RWPE2 (cell line): ENCODE results near the gene ATP5PB.

Experiments
- ATAC-seq: fragments of 200-7000 bp; cut with Tn5 transposase; 3 replicates; pipeline ENCODE4 v1.9.1; 2021; ENCODE audit warnings: low read depth
- DNase-seq: peaks from one replicate; pipeline ENCODE4 v3.0.0-alpha.2; 2020; ENCODE audit warnings: low spot score
- H3K27ac ChIP-seq: fragments of 450-650 bp; 2 replicates; pipeline ENCODE4 v1.5.1; 2017; ENCODE audit warnings: mild to moderate bottlenecking; ENCODE audit not compliant: poor library complexity, severe bottlenecking
- H3K27me3 ChIP-seq: fragments of 250-450 bp; sonication (Bioruptor Pico); 2 replicates; pipeline ENCODE4 v1.5.1; 2021; ENCODE audit warnings: mild to moderate bottlenecking, moderate library complexity; ENCODE audit not compliant: insufficient read depth, poor library complexity, severe bottlenecking
- H3K36me3 ChIP-seq: fragments of 250-450 bp; sonication (Bioruptor Pico); 2 replicates; pipeline ENCODE4 v1.5.1; 2020; ENCODE audit warnings: low read depth, mild to moderate bottlenecking, moderate library complexity
- H3K4me1 ChIP-seq: fragments of 250-450 bp; sonication (Bioruptor Pico); 2 replicates; pipeline ENCODE4 v1.5.1; 2021; ENCODE audit warnings: mild to moderate bottlenecking, moderate library complexity; ENCODE audit not compliant: insufficient read depth, poor library complexity, severe bottlenecking
- H3K4me3 ChIP-seq: fragments of 250-450 bp; sonication (Bioruptor Pico); 2 replicates; pipeline ENCODE4 v1.5.1; 2021; ENCODE audit warnings: mild to moderate bottlenecking, moderate library complexity; ENCODE audit not compliant: severe bottlenecking
- H3K9me3 ChIP-seq: fragments of 250-450 bp; sonication (Bioruptor Pico); 2 replicates; pipeline ENCODE4 v1.5.1; 2021; ENCODE audit warnings: mild to moderate bottlenecking, moderate library complexity; ENCODE audit not compliant: severe bottlenecking
- TF ChIP-seq, protein P1 (sequence below): fragments of 450-650 bp; IDR thresholded peaks from one replicate; pipeline ENCODE4 v1.5.1; 2017; ENCODE audit warnings: mild to moderate bottlenecking, moderate library complexity; ENCODE audit not compliant: poor library complexity, severe bottlenecking

Gene ATP5PB

GRCh38 chr1:111490220-111490619 is 41.0 kb downstream of the ATP5PB start:
- peaks cover 7% of the 10 kb centered on the region for H3K27me3 ChIP-seq
- H3K9me3 ChIP-seq = no peaks in the 10 kb centered on the region
- ATAC-seq (no peak), DNase-seq (no peak)
- H3K27ac ChIP-seq = no peak overlapping the region
- TF ChIP-seq, protein P1, sequence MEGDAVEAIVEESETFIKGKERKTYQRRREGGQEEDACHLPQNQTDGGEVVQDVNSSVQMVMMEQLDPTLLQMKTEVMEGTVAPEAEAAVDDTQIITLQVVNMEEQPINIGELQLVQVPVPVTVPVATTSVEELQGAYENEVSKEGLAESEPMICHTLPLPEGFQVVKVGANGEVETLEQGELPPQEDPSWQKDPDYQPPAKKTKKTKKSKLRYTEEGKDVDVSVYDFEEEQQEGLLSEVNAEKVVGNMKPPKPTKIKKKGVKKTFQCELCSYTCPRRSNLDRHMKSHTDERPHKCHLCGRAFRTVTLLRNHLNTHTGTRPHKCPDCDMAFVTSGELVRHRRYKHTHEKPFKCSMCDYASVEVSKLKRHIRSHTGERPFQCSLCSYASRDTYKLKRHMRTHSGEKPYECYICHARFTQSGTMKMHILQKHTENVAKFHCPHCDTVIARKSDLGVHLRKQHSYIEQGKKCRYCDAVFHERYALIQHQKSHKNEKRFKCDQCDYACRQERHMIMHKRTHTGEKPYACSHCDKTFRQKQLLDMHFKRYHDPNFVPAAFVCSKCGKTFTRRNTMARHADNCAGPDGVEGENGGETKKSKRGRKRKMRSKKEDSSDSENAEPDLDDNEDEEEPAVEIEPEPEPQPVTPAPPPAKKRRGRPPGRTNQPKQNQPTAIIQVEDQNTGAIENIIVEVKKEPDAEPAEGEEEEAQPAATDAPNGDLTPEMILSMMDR = no peak
- no peaks in the 10 kb centered on the region for H3K4me1 ChIP-seq
- no peaks in the 10 kb centered on the region for H3K36me3 ChIP-seq
- H3K4me3 ChIP-seq = no peak overlapping the region

GRCh38 chr1:111491070-111491469 is 41.8 kb downstream of the ATP5PB start:
- DNase-seq (no peak), ATAC-seq (no peak)
- TF ChIP-seq, protein P1 = no peak
- Histone ChIP-seq H3K36me3 (no peaks in the 10 kb centered on the region), H3K27ac (no peak overlapping the region), H3K4me1 (no peaks in the 10 kb centered on the region), H3K9me3 (no peaks in the 10 kb centered on the region), H3K27me3 (peaks cover 7% of the 10 kb centered on the region), H3K4me3 (no peak overlapping the region)

DNA sequence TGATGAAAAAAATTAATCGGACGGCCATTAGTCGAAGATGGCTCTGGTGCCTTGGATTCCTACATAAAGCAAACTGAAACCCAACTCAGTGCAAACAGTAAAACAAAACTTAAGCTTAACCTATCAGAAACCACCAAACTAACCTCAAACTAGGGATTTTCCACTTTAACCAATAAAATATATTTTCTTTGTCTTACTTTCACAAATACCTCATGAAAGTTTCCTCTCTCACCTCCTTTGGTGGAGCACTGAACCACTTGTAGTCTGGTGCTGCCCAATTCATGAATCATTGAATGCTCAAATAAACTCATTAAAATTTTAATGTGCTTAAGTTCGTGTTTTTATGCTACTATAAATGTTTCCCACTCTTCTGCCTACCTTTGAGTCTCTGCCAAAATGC is 47.1 kb downstream of the ATP5PB start:
- no peaks in the 10 kb centered on the region for H3K36me3 ChIP-seq
- no peaks in the 10 kb centered on the region for H3K9me3 ChIP-seq
- no peak for DNase-seq
- no peak for ATAC-seq
- peaks cover 7% of the 10 kb centered on the region for H3K27me3 ChIP-seq
- H3K4me1 ChIP-seq = no peaks in the 10 kb centered on the region
- H3K27ac ChIP-seq = no peak overlapping the region
- TF ChIP-seq, protein P1 = no peak
- no peak overlapping the region for H3K4me3 ChIP-seq

- ATAC-seq (no peak), DNase-seq (no peak)
- Histone ChIP-seq H3K4me3 (no peak overlapping the region), H3K36me3 (no peaks in the 10 kb centered on the region), H3K4me1 (no peaks in the 10 kb centered on the region), H3K27me3 (peaks cover 7% of the 10 kb centered on the region), H3K9me3 (no peaks in the 10 kb centered on the region), H3K27ac (no peak overlapping the region)
- TF ChIP-seq, protein P1 = no peak
Measured at GRCh38 chr1:111497592-111497991, 48.3 kb downstream of the ATP5PB start.

DNA sequence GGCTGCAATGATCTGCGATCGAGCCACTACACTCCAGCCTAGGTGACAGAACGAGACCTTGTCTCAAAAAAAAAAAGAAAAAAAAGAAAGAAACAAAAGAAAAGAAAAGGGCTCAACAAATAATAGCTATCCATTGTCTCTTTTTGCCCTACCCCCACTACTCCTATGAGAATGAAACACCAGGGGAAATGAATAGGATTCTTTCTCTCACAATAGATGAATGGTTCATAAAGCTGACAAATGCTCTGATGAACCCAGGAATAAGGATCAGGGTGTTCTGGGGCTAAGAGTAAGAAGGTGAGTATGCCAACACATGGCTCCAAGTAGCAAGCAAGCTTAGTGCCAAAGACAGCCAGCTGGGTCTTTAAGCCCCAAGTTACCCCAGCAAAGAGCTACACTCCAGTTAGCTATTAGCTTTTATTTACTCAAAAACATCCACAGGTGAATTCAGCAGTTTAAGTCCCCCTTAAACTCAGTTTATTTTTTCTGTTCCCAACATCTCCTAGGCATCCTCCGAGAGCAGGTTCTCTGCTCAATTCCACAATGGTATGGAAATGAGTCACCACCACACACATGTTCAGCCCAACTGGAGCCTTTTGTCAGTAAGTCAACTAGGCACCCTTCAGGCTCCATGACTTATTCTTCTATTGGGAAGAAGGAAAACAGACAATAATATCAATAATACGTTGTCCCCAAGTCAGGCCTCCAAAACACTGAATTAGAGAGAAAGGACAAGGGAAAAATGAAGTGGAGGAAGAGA is 49.9 kb downstream of the ATP5PB start:
- no peak for DNase-seq
- H3K4me1 ChIP-seq = no peaks in the 10 kb centered on the region
- TF ChIP-seq, protein P1 = no peak
- H3K4me3 ChIP-seq = no peak overlapping the region
- H3K27ac ChIP-seq = no peak overlapping the region
- peaks cover under 1% of the 10 kb centered on the region for H3K27me3 ChIP-seq
- ATAC-seq = no peak
- no peaks in the 10 kb centered on the region for H3K36me3 ChIP-seq
- H3K9me3 ChIP-seq = no peaks in the 10 kb centered on the region
